Measurements from ENCODE around the gene ATF6. TPM values are rescaled to one million over a fixed set of nuclear protein-coding genes. Genes with fewer than 3 reads are reported as not detected.

Gene ATF6
- total RNA-seq, 1 donor from 2014 or later = 22.9 TPM

- Mint-ChIP-seq H3K27me3 (no peaks in the 10 kb centered on the region), H3K36me3 (peaks cover 14% of the 10 kb centered on the region), H3K9me3 (no peaks in the 10 kb centered on the region), H3K4me3 (no peak overlapping the region), H3K27ac (no peak overlapping the region), H3K4me1 (ENCODE audit: unreplicated experiment) (peaks cover 5% of the 10 kb centered on the region)
- no peak for DNase-seq (ENCODE audit: extremely low spot score, unreplicated experiment)
- TF ChIP-seq CTCF (conservative IDR thresholded peaks at IDR 0.05) = no peak
Observed at GRCh38 chr1:161921990-161922389, 155.9 kb downstream of the ATF6 start.

- no peak for DNase-seq (ENCODE audit: extremely low spot score, unreplicated experiment)
- Mint-ChIP-seq H3K4me1 (ENCODE audit: unreplicated experiment) (peaks cover 10% of the 10 kb centered on the region), H3K9me3 (no peaks in the 10 kb centered on the region), H3K27ac (no peak overlapping the region), H3K36me3 (peaks cover 3% of the 10 kb centered on the region), H3K27me3 (no peaks in the 10 kb centered on the region), H3K4me3 (no peak overlapping the region)
- no peak for TF ChIP-seq CTCF (conservative IDR thresholded peaks at IDR 0.05)
Observed at GRCh38 chr1:161928056-161928455, 161.9 kb downstream of the ATF6 start.

- H3K4me1 Mint-ChIP-seq (ENCODE audit: unreplicated experiment) = peaks cover 10% of the 10 kb centered on the region
- no peak overlapping the region for H3K27ac Mint-ChIP-seq
- H3K27me3 Mint-ChIP-seq = no peaks in the 10 kb centered on the region
- H3K36me3 Mint-ChIP-seq = peaks cover 7% of the 10 kb centered on the region
- no peak for TF ChIP-seq CTCF (conservative IDR thresholded peaks at IDR 0.05)
- no peak for DNase-seq (ENCODE audit: extremely low spot score, unreplicated experiment)
- no peaks in the 10 kb centered on the region for H3K9me3 Mint-ChIP-seq
- H3K4me3 Mint-ChIP-seq = no peak overlapping the region
Observed at GRCh38 chr1:161929137-161929536, 163.0 kb downstream of the ATF6 start.

GRCh38 chr1:161930064-161930463 is 163.9 kb downstream of the ATF6 start:
- Mint-ChIP-seq H3K27ac (no peak overlapping the region), H3K36me3 (peaks cover 7% of the 10 kb centered on the region), H3K4me1 (ENCODE audit: unreplicated experiment) (peaks cover 9% of the 10 kb centered on the region), H3K4me3 (no peak overlapping the region), H3K27me3 (no peaks in the 10 kb centered on the region), H3K9me3 (no peaks in the 10 kb centered on the region)
- no peak for TF ChIP-seq CTCF (conservative IDR thresholded peaks at IDR 0.05)
- no peak for DNase-seq (ENCODE audit: extremely low spot score, unreplicated experiment)

- H3K36me3 Mint-ChIP-seq = peaks cover 10% of the 10 kb centered on the region
- no peaks in the 10 kb centered on the region for H3K9me3 Mint-ChIP-seq
- no peak for TF ChIP-seq CTCF (conservative IDR thresholded peaks at IDR 0.05)
- no peak overlapping the region for H3K27ac Mint-ChIP-seq
- H3K27me3 Mint-ChIP-seq = no peaks in the 10 kb centered on the region
- peaks cover 13% of the 10 kb centered on the region for H3K4me1 Mint-ChIP-seq (ENCODE audit: unreplicated experiment)
- no peak for DNase-seq (ENCODE audit: extremely low spot score, unreplicated experiment)
- no peak overlapping the region for H3K4me3 Mint-ChIP-seq
Observed at GRCh38 chr1:161932668-161933067, 166.5 kb downstream of the ATF6 start.
